ENCODE data around the gene TRPC4AP. TPM values are rescaled to one million over a fixed set of nuclear protein-coding genes. Genes with fewer than 3 reads are reported as not detected.

TRPC4AP gene
- total RNA-seq, 1 donor from 2014 or later = 67.6 TPM

DNA sequence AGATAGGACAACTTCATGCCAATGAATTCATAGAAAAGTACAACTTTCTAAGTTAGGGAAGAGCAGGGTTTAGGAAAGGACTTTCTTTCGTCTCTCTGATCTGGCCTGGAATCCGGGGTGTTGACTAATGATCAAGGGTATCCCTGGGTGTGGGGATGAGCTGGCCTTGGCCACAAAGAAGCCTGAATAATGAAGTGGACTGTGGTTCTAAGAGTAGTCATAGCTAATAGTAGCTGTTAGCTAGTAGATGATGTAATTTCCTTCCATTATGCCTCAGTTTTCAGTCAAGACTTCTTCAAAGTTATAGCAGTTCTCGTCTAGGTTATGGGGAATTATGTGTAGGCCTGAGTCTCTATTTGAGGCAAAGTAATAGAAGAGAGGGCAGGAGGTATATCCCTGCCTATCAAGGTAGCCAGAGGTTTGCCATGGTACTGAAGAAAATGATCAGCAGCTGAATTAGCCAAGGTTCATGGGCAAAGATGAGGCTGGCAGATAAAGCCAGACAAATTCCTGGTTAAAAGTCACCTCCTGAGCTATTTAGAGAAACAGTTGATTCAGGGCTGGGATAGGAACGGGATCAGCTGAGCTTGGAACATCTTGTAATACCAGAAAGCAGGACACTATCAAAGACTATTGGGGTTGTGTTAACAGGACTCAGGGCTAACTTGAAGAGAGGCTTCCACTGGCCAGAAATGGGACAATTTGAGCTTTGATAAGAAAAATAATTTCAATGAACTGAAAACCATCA lies 18.7 kb upstream of the TRPC4AP start:
- no peaks in the 10 kb centered on the region for H3K9me3 ChIP-seq
- ATAC-seq (no peak), DNase-seq (no peak)
- H3K36me3 ChIP-seq = peaks cover 32% of the 10 kb centered on the region
- no peaks in the 10 kb centered on the region for H3K27me3 ChIP-seq
- TF ChIP-seq, protein P1, sequence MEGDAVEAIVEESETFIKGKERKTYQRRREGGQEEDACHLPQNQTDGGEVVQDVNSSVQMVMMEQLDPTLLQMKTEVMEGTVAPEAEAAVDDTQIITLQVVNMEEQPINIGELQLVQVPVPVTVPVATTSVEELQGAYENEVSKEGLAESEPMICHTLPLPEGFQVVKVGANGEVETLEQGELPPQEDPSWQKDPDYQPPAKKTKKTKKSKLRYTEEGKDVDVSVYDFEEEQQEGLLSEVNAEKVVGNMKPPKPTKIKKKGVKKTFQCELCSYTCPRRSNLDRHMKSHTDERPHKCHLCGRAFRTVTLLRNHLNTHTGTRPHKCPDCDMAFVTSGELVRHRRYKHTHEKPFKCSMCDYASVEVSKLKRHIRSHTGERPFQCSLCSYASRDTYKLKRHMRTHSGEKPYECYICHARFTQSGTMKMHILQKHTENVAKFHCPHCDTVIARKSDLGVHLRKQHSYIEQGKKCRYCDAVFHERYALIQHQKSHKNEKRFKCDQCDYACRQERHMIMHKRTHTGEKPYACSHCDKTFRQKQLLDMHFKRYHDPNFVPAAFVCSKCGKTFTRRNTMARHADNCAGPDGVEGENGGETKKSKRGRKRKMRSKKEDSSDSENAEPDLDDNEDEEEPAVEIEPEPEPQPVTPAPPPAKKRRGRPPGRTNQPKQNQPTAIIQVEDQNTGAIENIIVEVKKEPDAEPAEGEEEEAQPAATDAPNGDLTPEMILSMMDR (IDR thresholded peaks at IDR 0.05) = no peak
- intact Hi-C loops (cut with DNase I) = no loop called here
- H3K4me1 ChIP-seq = no peaks in the 10 kb centered on the region
- H3K27ac ChIP-seq = no peak overlapping the region
- H3K4me3 ChIP-seq = no peak overlapping the region

DNA sequence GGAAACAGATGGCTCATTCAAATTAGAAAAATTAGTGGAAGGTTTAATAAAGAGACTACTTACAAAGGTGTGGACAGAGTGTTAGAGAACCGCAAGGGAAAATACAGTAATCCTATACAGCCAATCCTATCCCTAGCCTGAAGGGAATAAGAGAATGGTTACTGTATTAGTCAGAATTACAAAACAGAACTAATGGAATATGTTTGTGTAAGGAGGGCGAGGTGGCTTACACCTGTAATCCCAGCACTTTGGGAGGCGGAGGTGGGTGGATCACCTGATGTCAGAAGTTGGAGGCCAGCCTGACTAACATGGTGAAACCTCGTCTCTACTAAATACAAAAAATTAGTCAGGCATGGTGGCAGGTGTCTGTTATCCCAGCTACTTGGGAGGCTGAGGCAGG lies 16.3 kb upstream of the TRPC4AP start:
- Histone ChIP-seq H3K4me3 (no peak overlapping the region), H3K27ac (no peak overlapping the region), H3K36me3 (peaks cover 10% of the 10 kb centered on the region), H3K4me1 (no peaks in the 10 kb centered on the region), H3K27me3 (no peaks in the 10 kb centered on the region), H3K9me3 (no peaks in the 10 kb centered on the region)
- intact Hi-C loops (cut with DNase I) = no loop called here
- DNase-seq = no peak
- TF ChIP-seq, protein P1 (IDR thresholded peaks at IDR 0.05) = no peak
- ATAC-seq = no peak

DNA sequence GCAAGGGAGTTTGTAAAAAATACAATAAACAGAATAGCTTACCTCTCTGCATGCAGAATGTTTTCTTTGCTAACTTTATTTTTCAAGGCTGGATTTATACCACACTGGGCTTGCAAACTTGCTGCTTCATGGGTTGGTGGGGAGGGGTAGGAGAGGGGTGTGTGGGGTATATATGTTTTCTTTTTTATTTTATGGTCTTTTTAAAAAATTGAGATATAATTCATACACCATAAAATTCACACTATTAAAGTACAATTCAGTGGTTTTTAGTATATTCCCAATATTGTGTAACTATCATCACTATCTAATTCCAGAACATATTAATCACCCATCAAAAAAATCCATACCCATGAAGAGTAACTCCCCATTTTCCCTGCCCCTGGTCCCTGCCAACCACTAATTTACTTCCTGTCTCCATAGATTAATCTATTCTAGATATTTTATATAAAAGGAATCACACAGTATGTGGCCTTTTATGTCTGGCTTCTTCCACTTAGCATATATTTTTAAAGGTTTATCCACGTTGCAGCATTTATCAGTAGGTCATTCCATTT lies 14.3 kb upstream of the TRPC4AP start:
- intact Hi-C loops (cut with DNase I) = no loop called here
- no peak for DNase-seq
- ATAC-seq = no peak
- H3K36me3 ChIP-seq = peaks cover 8% of the 10 kb centered on the region
- H3K9me3 ChIP-seq = no peaks in the 10 kb centered on the region
- TF ChIP-seq, protein P1 (IDR thresholded peaks at IDR 0.05) = no peak
- no peaks in the 10 kb centered on the region for H3K4me1 ChIP-seq
- H3K27ac ChIP-seq = no peak overlapping the region
- no peaks in the 10 kb centered on the region for H3K27me3 ChIP-seq
- no peak overlapping the region for H3K4me3 ChIP-seq

DNA sequence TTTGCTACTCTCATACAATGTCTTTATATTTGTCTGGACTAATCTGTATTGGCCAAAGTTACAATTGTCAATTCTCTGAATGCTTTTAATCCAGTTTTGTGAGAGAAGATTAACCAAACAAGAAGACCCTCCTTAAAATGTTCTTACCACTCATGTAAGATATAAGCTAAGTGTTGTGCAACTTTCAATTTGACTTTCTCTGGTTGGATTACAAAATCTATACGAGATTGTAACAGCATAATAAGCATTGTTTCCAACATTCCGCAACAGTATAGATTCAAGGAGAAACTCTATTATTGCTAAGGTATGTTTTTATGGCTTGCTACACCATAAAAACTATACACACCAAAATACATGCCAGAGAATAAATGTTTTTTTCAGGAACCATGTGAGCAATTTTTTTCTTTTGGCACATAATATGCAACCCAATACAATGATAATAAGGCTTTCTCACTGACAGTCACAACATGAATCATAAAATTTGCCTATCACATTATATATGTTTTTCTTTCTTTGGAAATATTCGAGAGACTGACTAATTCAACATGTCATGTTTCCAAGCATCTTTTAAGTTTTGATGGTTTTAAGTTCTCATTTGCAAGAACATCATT lies 12.2 kb upstream of the TRPC4AP start:
- no peak for ATAC-seq
- no peaks in the 10 kb centered on the region for H3K9me3 ChIP-seq
- no peak overlapping the region for H3K27ac ChIP-seq
- DNase-seq = no peak
- intact Hi-C loops (cut with DNase I) = no loop called here
- no peaks in the 10 kb centered on the region for H3K4me1 ChIP-seq
- no peaks in the 10 kb centered on the region for H3K27me3 ChIP-seq
- H3K4me3 ChIP-seq = no peak overlapping the region
- peaks cover 8% of the 10 kb centered on the region for H3K36me3 ChIP-seq
- TF ChIP-seq, protein P1 (IDR thresholded peaks at IDR 0.05) = no peak

DNA sequence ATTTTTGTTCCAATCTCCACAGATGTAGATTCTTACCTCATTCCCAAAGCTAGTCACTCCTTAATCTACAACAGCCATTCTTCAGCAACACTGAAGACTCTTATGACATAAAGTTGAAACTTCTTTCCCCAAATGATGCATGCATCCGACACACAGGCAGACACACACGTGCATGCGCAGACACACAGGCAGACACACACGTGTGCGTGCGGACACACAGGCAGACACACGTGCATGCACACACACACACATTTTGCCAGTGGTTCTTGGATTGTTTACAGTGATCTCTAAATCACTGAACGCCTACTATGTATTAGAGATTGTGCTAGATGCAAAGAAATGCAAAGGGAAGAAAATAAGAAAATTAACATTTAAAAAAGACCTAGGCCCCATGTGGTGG lies 9.0 kb upstream of the TRPC4AP start:
- Histone ChIP-seq H3K27ac (no peak overlapping the region), H3K36me3 (no peaks in the 10 kb centered on the region), H3K27me3 (no peaks in the 10 kb centered on the region), H3K4me3 (no peak overlapping the region), H3K4me1 (no peaks in the 10 kb centered on the region), H3K9me3 (no peaks in the 10 kb centered on the region)
- no peak for ATAC-seq
- TF ChIP-seq, protein P1 (IDR thresholded peaks at IDR 0.05) = no peak
- DNase-seq = no peak
- intact Hi-C loops (cut with DNase I) = no loop called here

Measured in upper lobe of right lung (tissue), 1 donor.